ENCODE data around the gene HTT.
"Not testable (repeated sequence)": the region's sequence is repeated elsewhere in the genome, so short reads cannot be mapped to it uniquely, and the experiment has no call there.

The HTT gene

GRCh38 chr4:3082925-3083515 lies 8.5 kb downstream of the HTT start:
- no peak for DNase-seq (ENCODE audit: low read depth in 2 of 2)

GRCh38 chr4:3083732-3084131 lies 9.3 kb downstream of the HTT start:
- DNase-seq (ENCODE audit: low read depth in 2 of 2) = no peak

- DNase-seq (ENCODE audit: low read depth in 2 of 2) = no peak
Measured at GRCh38 chr4:3085948-3086670, 11.6 kb downstream of the HTT start.

- no peak for DNase-seq (ENCODE audit: low read depth in 2 of 2)
Measured at GRCh38 chr4:3087115-3087797, 12.8 kb downstream of the HTT start.

GRCh38 chr4:3091464-3091863 lies 17.0 kb downstream of the HTT start:
- DNase-seq (ENCODE audit: low read depth in 2 of 2) = no peak

GRCh38 chr4:3094701-3095100 lies 20.2 kb downstream of the HTT start:
- not testable (repeated sequence) for DNase-seq (ENCODE audit: low read depth in 2 of 2)

- no peak for DNase-seq (ENCODE audit: low read depth in 2 of 2)
Measured at GRCh38 chr4:3096202-3096601, 21.7 kb downstream of the HTT start.

- no peak for DNase-seq (ENCODE audit: low read depth in 2 of 2)
Measured at GRCh38 chr4:3098346-3098745, 23.9 kb downstream of the HTT start.

GRCh38 chr4:3106339-3107186 lies 32.1 kb downstream of the HTT start:
- DNase-seq (ENCODE audit: low read depth in 2 of 2) = peak; percentile 79 to 80

GRCh38 chr4:3107271-3107670 lies 32.8 kb downstream of the HTT start:
- no peak for DNase-seq (ENCODE audit: low read depth in 2 of 2)

GRCh38 chr4:3107691-3108121 lies 33.2 kb downstream of the HTT start:
- no peak for DNase-seq (ENCODE audit: low read depth in 2 of 2)

- no peak for DNase-seq (ENCODE audit: low read depth in 2 of 2)
Measured at GRCh38 chr4:3108211-3108610, 33.7 kb downstream of the HTT start.

- no peak for DNase-seq (ENCODE audit: low read depth in 2 of 2)
Measured at GRCh38 chr4:3111461-3111860, 37.0 kb downstream of the HTT start.

- DNase-seq (ENCODE audit: low read depth in 2 of 2) = no peak
Measured at GRCh38 chr4:3112201-3112600, 37.7 kb downstream of the HTT start.

GRCh38 chr4:3112609-3113469 lies 38.4 kb downstream of the HTT start:
- no peak for DNase-seq (ENCODE audit: low read depth in 2 of 2)

- no peak for DNase-seq (ENCODE audit: low read depth in 2 of 2)
Measured at GRCh38 chr4:3114377-3114776, 39.9 kb downstream of the HTT start.

- no peak for DNase-seq (ENCODE audit: low read depth in 2 of 2)
Measured at GRCh38 chr4:3115637-3116270, 41.3 kb downstream of the HTT start.

- no peak for DNase-seq (ENCODE audit: low read depth in 2 of 2)
Measured at GRCh38 chr4:3116955-3117354, 42.5 kb downstream of the HTT start.

- DNase-seq (ENCODE audit: low read depth in 2 of 2) = no peak
Measured at GRCh38 chr4:3118312-3118711, 43.8 kb downstream of the HTT start.

- no peak for DNase-seq (ENCODE audit: low read depth in 2 of 2)
Measured at GRCh38 chr4:3119464-3119863, 45.0 kb downstream of the HTT start.

GRCh38 chr4:3121110-3121509 lies 46.6 kb downstream of the HTT start:
- no peak for DNase-seq (ENCODE audit: low read depth in 2 of 2)
